ENCODE measurements around the gene MSGN1.

Gene MSGN1, protein sequence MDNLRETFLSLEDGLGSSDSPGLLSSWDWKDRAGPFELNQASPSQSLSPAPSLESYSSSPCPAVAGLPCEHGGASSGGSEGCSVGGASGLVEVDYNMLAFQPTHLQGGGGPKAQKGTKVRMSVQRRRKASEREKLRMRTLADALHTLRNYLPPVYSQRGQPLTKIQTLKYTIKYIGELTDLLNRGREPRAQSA

DNA sequence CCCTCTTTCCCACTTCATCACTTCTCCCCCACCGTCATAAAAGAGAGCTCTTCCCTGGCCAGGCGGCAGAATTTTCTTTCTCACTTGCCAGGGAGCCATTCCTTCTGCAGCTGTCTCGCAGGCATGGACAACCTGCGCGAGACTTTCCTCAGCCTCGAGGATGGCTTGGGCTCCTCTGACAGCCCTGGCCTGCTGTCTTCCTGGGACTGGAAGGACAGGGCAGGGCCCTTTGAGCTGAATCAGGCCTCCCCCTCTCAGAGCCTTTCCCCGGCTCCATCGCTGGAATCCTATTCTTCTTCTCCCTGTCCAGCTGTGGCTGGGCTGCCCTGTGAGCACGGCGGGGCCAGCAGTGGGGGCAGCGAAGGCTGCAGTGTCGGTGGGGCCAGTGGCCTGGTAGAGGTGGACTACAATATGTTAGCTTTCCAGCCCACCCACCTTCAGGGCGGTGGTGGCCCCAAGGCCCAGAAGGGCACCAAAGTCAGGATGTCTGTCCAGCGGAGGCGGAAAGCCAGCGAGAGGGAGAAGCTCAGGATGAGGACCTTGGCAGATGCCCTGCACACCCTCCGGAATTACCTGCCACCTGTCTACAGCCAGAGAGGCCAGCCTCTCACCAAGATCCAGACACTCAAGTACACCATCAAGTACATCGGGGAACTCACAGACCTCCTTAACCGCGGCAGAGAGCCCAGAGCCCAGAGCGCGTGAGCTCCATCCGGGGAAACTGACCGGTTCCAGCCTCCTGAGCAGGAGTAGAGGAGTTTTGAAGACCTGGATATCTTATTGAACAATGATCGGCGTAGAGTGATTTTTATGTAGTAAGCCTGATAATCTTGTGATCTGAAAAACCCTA is at the start of gene MSGN1:
TSS of gene MSGN1 (plus strand) at position 65 of the 850 bp plus-strand sequence. CDS start at position 124, 59 bp downstream.
- no peak for DNase-seq

DNA sequence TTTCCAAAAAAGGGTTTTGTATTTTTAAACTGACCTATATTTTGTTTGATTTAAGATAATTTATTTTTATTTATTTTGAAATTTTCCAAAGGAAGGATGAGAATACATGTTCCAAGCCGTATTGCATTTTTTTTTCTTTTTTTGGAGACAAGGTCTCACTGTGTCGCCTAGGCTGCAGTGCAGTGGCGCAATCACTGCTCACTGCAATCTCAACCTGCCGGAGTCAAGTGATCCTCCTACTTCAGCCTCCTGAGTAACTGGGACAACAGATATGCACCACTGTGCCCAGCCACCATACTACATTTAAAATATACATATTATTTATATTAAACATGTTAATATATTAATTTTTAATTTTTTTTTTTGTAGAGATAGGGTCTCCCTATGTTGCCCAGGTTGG is 47.4 kb upstream of the MSGN1 start:
- no peak for DNase-seq

DNA sequence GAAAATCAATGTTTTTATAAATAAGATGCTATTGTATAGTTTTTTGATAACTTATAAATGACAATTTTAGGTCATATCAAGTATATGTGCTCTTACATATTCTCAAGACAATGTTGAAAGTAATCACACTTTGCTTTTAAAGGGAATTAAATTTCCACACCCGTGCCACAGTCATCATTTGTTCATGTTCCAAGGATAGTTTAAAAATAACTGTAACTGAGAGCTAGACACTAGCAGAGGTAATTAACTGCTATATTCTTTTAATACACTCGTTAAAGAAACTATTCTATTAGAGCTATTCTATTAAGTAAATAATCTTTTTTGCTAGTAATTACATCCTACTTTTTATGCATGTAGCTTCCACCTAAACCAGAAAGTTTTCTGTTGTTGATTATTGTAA is 44.3 kb upstream of the MSGN1 start:
- no peak for DNase-seq

DNA sequence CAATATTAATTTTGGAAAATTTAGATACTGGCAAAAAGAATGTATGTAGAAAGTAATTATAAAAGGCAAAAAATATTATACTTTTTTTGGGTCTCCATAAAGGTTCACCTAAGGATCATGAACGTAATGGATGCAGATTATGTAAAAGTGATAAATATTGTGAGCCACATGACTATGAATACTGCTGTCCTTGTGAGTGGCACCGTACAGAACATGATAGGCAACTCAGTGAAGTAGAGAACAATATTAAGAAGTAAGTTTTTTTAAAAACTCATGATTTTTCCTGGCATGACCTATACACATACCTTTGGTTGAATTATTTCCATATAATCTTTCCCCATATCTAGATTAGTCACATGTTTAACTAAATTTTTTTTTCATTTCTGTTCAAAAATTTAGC is 43.7 kb upstream of the MSGN1 start:
- no peak for DNase-seq

DNA sequence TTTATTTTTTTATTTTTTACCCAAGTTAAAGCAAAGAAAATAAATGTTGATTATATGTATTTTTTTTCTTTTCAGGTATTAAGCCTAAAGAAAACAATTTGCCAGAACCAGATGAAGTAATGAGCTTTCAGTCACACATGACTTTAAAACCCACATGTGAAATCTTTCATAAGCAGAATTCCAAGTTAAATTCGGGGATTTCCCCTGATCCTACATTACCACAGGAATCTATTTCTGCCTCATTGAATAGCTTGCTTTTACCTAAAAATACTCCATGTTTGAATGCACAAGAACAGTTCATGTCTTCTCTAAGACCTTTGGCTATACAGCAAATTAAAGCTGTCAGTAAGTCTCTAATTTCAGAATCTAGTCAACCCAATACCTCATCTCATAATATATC is 35.7 kb upstream of the MSGN1 start:
- DNase-seq = no peak

DNA sequence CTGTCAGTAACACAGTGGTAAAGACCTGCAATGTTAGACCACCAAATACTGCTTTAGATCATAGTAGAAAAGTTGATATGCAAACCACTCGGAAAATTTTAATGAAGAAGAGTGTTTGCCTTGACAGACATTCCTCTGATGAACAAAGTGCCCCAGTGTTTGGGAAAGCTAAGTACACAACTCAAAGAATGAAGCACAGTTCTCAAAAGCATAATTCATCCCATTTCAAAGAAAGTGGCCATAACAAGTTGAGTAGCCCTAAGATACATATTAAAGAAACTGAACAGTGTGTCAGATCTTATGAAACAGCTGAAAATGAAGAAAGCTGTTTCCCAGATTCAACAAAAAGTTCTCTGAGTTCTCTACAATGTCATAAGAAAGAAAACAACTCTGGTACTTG is 34.8 kb upstream of the MSGN1 start:
- DNase-seq = no peak

DNA sequence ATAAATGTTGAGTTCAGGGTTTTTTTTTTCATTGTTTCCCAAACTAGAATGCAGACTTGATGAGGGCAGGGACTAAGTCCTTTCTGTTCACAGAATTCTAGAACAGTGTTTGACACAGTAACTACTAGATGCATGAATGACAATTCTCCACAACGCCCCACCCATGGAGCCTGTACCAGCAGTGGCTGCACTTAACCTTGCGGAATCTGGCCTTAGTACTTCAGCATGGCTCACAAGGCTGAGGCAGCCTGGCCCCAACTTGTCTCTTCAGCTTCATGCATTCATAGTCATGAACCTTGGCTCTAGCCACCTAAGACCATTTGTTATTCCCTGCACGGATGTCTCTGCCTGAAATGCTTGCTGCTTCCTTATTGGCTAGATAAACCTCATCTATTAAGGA is 29.5 kb upstream of the MSGN1 start:
- no peak for DNase-seq

DNA sequence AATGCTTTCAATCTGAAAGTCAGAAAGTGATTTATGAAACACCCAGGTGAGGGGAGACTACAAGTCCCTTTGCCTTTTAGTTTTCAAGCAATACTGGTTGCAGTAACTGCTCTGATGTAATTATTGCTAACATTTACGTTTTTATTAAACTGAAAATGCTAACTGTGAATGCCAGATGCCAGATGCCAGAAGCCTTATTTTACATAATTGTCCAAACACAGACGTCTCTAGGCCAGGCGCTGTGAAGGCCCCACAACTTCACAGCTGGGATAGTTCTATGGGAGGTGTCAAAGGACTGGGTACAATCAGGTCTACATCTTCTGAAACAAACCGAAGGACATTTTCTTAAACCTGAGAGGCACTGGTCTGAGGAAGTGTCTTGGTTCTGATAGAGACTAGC is 27.5 kb upstream of the MSGN1 start:
- DNase-seq = no peak

DNA sequence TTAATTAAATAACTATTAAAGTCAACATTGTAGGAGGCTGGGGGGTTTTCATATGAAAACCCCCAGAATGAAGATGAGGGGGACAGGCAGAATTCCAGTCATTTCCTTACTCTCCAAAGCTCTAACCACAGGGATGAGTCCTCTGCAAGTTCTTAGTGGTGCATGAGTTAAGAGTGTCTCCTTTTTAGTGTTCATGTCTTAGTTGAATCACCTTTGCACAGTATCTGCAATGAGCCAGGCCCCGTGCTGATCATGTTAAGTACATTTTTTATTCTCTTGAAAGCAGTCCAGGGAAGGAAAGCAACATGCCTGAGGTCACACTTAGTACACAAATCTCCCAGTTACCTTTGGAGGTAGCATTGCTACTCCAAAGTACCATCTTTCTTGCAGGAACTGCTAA is 25.7 kb upstream of the MSGN1 start:
- DNase-seq = no peak

DNA sequence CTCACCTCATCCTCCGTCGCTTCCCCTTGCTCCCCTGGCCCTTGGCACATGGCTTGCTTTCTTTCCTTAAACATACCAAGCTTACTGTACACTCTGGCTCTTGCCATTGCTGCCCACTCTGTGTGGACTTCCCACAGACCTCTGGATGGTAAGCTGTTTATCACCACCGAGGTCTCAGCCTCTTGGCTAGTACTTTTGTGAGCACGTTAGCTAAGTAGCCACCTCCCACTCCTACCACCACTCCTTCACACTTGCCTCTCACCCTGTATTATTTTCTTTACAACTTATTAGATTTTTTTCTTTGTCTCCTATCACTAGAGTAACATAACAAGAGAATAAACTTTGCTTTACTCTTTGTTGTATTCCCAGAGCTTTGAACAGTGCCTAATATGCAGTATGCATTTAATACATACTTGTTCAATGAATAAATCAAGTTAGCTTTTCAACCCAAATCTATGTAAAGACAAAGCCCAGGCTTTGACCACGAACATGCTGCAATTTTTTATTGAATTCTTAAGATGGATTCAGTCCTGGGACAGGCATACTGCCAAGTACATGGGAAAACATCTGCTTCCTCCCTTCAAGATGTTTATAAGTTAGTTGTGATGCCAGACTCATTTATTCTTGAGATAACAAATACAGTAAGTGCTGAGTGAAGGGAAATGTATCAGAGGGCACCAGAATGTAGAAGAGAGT is 25.0 kb upstream of the MSGN1 start:
- no peak for DNase-seq

DNA sequence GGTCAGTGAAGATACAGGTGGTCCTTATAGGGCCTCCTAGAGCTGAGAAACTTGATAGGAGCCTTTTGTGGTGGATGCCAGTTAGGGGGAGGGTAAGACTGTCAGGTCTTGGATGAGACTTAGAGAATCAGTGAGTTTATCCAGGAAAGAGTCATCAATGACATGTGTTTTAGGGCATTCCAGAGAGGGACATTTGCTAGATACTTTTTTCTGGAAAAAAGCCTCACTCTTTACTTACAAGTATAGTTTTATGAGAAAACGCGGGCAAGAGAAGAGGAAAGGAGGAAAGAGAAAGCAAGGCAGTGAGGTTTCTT is 24.5 kb upstream of the MSGN1 start:
- DNase-seq = no peak

DNA sequence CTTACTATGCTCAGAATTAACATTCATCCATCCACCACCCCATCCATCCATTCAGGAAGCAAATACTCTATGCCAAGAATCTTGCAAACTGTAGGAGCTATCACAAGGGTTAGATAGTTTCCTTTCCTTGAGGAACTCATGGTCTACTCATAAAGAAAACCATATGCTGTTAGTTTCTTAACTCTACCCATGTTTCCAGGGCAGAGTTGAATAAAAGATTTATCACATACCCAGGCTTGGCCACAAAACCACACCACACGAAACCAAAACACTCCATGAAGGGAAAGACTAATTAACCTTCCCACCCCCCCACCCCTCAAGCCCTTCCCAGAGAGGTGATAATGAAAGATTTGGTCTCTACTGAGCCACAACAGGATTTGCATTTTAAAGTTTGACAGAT is 23.7 kb upstream of the MSGN1 start:
- no peak for DNase-seq

DNA sequence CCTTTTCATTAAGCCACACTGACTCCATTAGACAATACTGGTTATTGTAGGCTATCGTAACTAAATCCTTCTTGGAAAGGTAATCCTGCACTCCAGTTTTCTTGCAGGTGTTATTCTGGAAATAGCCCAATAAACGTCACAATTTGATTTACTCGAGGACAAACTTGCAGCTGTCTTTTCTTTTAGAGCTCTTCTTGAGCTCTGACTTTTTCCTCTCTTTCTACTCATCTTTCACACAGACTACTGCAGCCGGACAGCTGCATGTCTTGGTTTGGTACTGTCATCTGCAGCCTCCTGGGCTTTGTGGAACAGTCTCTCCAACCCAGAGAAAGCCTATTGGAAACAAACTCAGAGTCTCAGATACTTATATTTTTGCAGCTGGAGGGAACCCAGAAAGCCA is 23.0 kb upstream of the MSGN1 start:
- DNase-seq = no peak

DNA sequence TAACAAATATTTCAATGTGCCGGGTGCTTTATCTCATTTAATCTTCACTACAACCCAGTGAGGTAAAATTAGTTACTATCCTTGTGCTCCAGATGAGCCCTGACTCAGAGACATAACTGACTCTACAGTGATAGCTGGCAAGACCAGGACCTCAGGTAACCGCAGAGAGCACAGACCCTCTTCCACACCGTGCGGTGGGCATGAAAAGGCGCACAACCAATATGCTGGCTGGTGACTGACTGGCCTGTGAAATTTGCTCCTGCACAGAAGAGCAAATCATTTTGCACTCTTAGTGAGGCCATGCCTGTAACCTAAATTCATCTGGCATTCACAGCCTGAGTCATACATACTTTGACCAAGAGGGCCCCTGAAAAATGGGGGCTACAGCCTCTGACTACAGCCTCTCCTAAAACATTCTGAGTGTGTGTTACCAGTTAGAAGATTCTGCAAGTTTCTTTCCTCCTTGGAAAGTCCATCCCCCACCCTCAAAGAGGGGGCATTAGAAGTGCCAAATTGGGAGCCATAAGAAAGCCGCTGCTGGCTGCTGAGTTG is 22.4 kb upstream of the MSGN1 start:
- DNase-seq = no peak

DNA sequence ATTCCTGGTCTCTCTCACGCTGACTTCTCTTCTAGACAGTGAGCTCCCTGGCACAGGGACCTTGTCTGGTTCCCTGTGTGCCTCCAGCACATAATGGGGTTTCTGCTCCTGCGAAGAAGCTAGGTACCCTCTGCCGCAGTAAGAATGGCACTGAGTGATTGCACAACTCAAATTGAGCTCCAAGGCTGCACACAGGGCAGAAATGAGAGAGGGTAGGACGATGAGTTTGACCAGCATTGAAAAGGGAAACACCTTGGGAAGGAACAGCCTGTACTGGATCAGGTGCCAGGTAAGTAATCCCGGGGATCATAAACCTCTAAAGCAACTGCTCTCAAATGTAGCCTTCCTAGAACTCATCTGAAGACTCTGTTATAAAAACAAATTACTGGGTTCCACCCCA is 21.0 kb upstream of the MSGN1 start:
- no peak for DNase-seq

DNA sequence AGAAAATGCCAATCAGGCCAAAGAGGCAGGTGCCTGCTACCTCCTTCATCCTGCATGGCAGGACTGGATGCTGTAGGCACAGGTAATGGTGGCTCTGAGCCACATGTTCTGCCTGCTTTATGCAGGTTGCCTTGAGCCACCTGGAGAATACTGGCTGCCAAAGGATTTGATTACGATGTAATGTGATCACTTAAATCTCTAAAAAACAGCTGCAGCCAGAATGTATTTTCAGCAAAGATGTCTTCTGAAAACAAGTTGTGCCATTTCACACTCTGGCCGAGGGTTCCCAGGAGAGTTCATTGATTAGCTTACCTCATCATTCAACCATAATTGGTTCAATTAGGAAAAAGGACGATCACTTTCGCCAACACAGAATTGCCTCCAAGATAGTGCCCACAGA is 17.9 kb upstream of the MSGN1 start:
- no peak for DNase-seq

DNA sequence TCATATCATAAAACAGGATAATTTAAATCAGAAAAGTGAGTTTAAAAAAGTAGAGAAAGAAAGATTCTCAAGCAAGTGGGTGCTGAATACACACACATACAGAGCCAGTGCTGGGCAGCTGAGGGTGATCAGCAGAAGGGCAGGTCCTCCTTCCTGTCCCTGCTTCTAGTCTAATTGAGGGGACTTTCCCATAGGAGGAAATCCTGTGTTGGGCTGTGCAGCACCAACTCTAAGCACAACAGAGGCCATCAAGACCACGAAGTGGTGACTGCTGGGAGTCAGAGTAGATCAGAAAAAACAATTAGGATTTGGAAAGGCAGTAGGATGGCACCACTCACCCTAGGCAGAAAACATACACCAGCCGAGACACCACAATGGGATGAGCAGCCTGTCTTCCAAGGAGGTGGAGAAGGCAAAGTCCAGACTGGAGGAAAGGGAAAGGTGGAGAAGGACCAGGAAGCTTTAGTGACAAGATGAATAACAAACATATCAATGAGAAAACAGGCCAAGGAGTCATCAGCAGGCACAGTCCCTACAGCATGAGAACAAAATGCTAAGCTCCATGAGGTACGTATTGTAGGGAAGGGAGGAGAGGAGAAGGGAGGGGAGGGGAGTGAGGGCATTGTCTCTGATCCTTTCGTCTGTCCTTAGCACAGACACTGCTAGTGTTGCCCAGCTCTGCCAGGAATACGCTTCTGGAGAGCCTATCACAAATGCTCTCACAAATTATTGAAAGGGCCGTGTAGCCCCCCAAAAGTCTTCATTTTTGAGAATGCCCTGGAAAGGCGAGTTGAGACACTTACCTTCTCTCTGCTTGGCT is 16.7 kb upstream of the MSGN1 start:
- no peak for DNase-seq

DNA sequence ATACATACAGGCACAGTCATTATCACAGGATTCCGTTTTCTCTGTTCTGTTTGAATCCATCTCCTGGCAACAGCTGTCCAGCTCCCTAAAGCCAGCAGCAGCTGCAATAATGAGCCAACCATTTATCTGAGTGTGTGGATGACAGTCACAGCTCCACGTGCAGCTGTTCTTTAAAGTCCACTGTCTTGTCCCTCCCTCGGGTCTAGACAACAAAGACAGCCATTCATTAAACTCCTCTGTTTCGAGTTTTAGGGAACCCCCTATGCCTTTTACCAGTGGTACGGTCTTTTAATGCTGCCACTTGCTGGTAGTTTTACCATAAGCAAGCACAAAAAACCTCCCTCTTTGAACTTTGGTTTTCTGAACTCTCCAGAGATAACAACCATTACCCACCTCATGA is 16.0 kb upstream of the MSGN1 start:
- DNase-seq = no peak

DNA sequence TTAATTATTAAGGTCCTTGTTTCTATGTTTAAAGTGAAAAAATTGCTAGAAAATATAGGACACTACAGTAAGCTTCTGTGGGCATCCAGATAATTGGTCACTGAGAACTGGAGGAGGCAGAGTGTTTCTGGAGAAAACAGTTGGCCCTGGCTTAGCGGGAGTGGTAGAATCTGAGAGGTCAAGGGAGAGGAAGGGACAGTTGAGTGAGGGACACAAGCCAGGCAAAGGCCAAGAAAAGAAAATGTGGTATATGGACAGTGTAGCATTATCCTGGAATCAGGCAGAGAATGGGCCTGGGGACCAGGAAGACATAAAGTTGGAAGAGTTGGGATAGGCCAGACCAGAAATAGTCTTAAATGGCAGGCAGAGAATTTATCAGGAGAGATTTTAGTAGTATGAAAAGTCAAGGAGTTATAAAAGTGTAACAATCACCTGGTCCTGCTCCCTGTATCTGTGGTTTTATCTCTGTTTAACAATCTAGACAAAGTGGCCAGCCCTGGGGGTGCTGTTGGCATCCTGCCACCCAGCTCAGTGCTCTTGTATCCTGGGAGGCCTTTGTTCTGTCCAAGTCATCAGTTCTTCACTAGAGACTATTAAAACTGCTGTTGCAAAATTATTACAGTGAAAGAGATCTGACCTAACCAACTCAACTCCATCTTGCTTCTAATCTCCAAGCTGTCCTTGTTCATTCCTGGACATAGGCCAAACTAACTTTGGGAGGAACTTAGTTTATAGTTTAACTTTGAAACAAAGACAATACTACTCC is 15.4 kb upstream of the MSGN1 start:
- no peak for DNase-seq

DNA sequence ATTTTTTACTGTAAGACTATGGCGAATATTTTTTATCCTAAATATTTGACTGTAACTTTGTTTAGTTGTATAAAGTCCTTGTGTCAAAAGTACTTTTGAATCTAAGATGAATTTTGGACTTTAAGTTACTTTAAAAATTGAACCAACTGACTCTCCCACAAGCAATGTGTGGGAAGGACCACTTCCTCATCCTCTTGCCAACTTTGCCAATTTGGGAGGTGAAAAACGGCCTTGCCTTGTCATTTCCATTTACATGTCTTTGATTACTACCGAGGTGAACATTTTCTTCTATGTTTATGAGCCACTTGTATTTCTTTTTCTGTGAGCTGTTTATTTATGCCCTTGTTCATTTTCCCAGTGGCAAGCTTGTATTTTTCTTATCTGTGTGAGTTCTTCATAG is 12.8 kb upstream of the MSGN1 start:
- no peak for DNase-seq

DNA sequence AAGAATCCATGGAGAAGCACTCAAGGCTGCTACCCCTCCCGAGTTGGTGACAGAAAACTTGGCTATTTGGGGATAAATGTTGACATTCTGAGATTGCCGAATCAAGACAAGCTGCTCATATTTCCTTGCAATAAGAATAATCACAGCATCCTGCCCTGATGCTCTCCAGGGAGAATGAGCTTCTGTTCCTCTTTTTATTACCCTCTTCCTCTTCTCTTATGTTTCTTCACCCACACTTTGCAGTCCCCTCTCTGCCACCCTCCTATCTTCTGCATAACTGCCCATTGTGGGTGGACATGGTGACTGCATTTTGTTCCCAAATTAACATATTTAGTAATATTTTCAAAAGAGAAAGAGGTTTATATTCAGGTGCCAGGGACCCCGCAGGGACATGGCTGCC is 11.9 kb upstream of the MSGN1 start:
- no peak for DNase-seq

DNA sequence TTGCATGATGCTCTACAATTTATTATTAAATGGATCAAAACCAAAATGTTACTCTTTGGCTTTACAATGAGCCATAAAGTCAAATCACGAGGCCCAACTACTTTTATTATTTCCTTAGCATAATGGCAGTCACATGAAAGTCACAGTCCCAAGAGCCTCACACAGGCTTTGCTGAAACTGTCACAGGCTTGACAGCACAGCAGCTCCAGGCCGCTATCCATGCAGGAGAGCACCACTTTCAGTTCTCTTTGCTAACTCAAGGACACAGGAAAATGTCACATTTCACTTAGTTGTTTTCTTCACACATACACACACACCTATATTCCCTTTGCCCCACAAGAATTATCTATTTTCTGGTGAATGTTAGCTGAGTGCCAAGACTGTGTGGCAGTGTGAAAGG is 11.1 kb upstream of the MSGN1 start:
- DNase-seq = no peak

Data from CD4-positive, alpha-beta T cell treated with Interleukin-10 for 1 hour (primary cell).